GM12875 (cell line): ENCODE results near the gene TBCE.

Experiments used
- H3K4me3 ChIP-seq: one replicate; pipeline ENCODE4 v1.5.1; 2011; ENCODE audit warnings: low read depth, low read length, control low read depth
- CTCF ChIP-seq: IDR thresholded peaks from 2 replicates; pipeline ENCODE4 v1.5.1; 2011; ENCODE audit warnings: low read depth, mild to moderate bottlenecking, control low read depth, inconsistent platforms, low read length, moderate library complexity, borderline replicate concordance; ENCODE audit not compliant: insufficient read depth

Gene TBCE

GRCh38 chr1:235402457-235403200, 35.4 kb downstream of the TBCE start:
- no peak for TF ChIP-seq CTCF

GRCh38 chr1:235403593-235403992, 36.4 kb downstream of the TBCE start:
- no peak for TF ChIP-seq CTCF
- no peak overlapping the region for H3K4me3 ChIP-seq

More at GRCh38 chr1:235402457-235403200, 35.4 kb downstream of the TBCE start:
- no peak overlapping the region for H3K4me3 ChIP-seq

GRCh38 chr1:235404190-235404589, 37.0 kb downstream of the TBCE start:
- no peak overlapping the region for H3K4me3 ChIP-seq
- no peak for TF ChIP-seq CTCF

GRCh38 chr1:235407419-235407818, 40.2 kb downstream of the TBCE start:
- TF ChIP-seq CTCF = no peak
- no peak overlapping the region for H3K4me3 ChIP-seq

- no peak overlapping the region for H3K4me3 ChIP-seq
- TF ChIP-seq CTCF = no peak
Observed at GRCh38 chr1:235408503-235408960, 41.3 kb downstream of the TBCE start.

- no peak overlapping the region for H3K4me3 ChIP-seq
- no peak for TF ChIP-seq CTCF
Observed at GRCh38 chr1:235409042-235409820, 42.0 kb downstream of the TBCE start.

- no peak overlapping the region for H3K4me3 ChIP-seq
- no peak for TF ChIP-seq CTCF
Observed at GRCh38 chr1:235410467-235410866, 43.2 kb downstream of the TBCE start.
